IPS DF 4.7 (cell line): ENCODE measurements around the gene SHC1.
A peak's percentile ranks its signal among the peaks of the same experiment; 100 is the strongest.

Experiments used
- DNase-seq: peaks from one replicate; pipeline ENCODE4 v3.0.0-alpha.2; 2013; ENCODE audit warnings: low spot score; ENCODE audit errors: extremely low read depth

The SHC1 gene

GRCh38 chr1:154938604-154939399 is 31.7 kb downstream of the SHC1 start:
- DNase-seq, result no peak

DNA sequence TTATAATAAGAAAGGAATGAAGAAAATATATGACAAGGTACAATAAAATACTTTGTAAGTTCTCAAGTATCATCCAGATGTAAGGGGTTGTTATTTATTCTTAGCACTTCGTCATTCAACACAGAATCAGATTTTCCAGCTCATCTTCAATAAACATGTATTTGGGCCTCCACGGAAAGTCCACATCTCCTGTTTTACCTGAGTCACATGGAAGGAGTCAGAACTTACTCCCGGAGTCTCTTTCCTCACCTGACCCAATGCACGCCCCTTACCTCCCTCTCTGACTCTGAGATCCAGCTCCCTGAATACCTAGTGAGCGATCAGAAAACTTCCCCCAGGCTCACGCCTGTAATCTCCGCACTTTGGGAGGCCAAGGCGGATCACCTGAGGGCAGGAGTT is 32.6 kb downstream of the SHC1 start:
- DNase-seq, result no peak

- DNase-seq, result peak; percentile 56
These were observed 33.2 kb downstream of the SHC1 start for GRCh38 chr1:154937085-154937987.

GRCh38 chr1:154936555-154937084 is 33.9 kb downstream of the SHC1 start, which contains the start of gene PMVK:
PMVK (minus strand) TSS chr1:154936719; CDS start chr1:154936685, 34 bp downstream.
- DNase-seq, result peak; percentile 80

DNA sequence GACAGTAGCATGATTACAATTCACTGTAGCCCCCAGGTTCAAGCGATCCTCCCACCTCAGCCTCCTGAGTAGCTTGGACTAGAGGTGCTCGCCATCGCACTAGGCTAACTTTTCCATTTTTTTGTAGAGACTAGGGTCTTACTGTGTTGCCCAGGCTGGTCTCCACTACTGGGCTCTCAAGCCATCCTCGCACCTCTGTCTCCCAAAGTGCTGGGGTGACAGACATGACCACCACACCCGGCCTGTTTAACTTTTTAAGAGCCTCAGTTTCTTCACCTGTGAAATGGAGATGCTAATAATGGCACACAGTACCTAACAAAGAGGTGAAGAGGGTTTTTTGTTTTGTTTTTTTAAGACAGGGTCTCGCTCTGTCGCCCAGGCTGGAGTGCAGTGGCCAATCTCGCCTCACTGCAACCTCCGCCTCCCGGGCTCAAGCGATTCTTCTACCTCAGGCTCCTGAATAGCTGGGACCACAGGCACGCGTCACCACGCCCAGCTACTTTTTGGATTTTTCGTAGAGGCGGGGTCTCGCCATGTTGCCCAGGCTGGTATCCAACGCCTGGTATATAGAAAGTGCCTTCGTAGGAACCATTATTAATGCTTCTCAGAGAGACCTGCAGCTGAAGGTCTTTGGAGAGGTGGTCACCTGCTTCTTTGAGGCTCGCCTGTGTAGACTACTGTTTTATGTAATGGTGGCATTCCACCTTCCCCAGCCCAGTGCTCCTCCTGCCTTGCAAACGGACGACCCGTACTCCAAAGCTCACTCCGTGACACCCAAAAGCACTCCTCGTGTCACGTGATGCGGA is 34.6 kb downstream of the SHC1 start:
- DNase-seq, result no peak

DNA sequence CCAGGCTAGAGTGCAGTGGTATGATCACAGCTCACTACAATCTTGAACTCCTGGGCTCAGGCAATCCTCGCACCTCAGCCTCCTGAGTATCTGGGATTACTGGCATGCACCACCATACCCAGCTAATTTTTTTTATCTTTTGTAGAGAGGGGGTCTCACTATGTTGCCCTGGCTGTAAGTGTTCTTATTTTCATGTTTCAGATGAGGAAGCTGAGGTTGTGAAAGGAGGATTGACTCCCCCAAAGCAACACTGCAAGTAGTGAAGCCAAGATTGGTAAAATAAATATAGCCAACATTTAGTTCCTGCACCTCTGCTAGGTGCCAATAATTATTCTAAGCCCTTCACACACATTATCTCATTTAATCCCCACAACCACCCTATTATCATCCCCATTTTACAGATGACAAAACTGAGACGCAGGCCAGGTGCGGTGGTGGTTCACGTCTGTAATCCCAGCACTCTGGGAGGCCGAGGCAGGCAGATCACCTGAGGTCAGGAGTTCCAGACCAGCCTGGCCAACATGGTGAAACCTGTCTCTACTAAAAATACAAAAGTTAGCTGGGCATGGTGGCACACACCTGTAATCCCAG is 36.1 kb downstream of the SHC1 start:
- no peak for DNase-seq

DNA sequence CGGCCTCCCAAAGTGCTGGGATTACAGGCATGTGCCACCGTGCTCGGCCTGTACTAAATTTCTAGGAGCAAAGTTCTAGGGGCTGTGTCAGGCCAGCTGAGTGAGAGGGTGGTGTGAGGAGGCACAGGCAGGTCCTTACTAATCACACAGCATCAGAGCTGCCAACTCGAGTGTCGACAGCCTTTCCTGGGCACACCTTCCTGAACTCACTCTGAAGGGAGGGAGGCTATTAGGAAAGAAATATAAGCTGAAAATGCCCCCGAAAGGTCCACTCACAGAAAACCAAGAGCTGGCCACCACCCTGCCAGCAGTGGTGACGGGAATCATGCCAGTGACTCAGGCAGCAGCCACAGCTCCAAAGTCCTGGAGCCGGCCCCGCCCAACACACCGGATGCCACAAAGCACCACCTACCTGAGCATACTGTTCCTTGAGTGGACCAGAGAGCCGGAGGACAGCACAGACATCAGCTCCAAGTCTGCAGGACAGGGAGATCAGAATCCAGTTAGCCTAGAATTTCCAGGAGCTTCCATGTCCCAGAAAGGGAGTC is 38.5 kb downstream of the SHC1 start:
- DNase-seq, result no peak

GRCh38 chr1:154926201-154926600 is 44.3 kb downstream of the SHC1 start:
- no peak for DNase-seq

GRCh38 chr1:154925335-154926170 is 45.0 kb downstream of the SHC1 start:
- DNase-seq, result no peak

- DNase-seq, result no peak
These were observed 46.9 kb downstream of the SHC1 start for GRCh38 chr1:154923695-154924094.

- DNase-seq, result no peak
These were observed 57.3 kb downstream of the SHC1 start for GRCh38 chr1:154913273-154913672.

- DNase-seq, result no peak
These were observed 57.8 kb downstream of the SHC1 start for GRCh38 chr1:154912755-154913154.
